Measurements from ENCODE around the gene ABHD6.

DNA sequence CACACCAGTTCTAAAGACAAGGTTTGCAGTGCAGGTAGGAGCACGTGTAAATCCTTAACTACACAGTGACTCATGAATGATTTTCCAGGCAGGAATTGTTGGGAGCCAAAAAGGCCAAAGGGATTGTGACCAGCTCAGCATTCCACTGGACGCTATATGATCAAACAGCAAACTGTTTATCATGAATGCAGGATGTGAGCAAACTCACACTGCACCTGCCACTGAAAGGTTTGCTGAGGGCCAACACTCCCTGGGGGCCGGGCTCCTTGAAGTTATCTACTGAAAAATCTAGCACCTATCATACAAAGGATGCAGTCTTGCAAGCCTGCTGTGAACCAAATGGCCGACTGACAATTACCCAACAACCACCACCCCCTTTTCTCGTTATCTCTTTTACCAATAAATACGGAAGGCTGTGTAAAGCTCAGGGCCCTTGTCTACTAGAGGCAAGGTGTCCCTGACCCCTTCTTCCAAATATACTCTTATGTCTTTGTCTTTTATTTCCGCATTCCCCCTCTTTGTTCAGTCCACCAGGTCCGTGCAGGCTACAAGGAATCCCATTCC is 15.3 kb upstream of the ABHD6 start:
- TF ChIP-seq HDGF (IDR thresholded peaks at IDR 0.05; ENCODE audit: borderline replicate concordance) (no peak), ZNF384 (IDR thresholded peaks at IDR 0.05) (no peak), FOXA1 (IDR thresholded peaks at IDR 0.05) (no peak), FOXK2 (IDR thresholded peaks at IDR 0.05) (no peak), SP1 (IDR thresholded peaks at IDR 0.05) (no peak), FOXM1 (IDR thresholded peaks at IDR 0.05; ENCODE audit: borderline replicate concordance) (no peak), ARNT (IDR thresholded peaks at IDR 0.05) (no peak), TARDBP (IDR thresholded peaks at IDR 0.05) (no peak)
- TF ChIP-seq, protein P1, sequence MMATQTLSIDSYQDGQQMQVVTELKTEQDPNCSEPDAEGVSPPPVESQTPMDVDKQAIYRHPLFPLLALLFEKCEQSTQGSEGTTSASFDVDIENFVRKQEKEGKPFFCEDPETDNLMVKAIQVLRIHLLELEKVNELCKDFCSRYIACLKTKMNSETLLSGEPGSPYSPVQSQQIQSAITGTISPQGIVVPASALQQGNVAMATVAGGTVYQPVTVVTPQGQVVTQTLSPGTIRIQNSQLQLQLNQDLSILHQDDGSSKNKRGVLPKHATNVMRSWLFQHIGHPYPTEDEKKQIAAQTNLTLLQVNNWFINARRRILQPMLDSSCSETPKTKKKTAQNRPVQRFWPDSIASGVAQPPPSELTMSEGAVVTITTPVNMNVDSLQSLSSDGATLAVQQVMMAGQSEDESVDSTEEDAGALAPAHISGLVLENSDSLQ (IDR thresholded peaks at IDR 0.05), result no peak
